Left lobe of liver (tissue), 2 donors: ENCODE data around the gene USP17L13. TPM values are rescaled to one million over a fixed set of nuclear protein-coding genes. Genes with fewer than 3 reads are reported as not detected.
"Not testable (repeated sequence)": the region's sequence is repeated elsewhere in the genome, so short reads cannot be mapped to it uniquely, and the experiment has no call there.

ENCODE experiments used
- ATAC-seq: fragments of 200-7000 bp; cut with Tn5 transposase; one replicate; pipeline ENCODE4 v1.9.1; 2020; ENCODE audit warnings: mild to moderate bottlenecking, moderate library complexity
- DNase-seq: peaks from one replicate; pipeline ENCODE4 v3.0.0-alpha.2; 2020; ENCODE audit warnings: low spot score
- total RNA-seq: library from RNA; stranded (reverse); gene quantifications from one replicate; pipeline ENCODE4 v1.2.1, GENCODE V29; 2021
- donor health status: DM: no; HTN: no; CAD: no; lungs with moderate emphysema.
- donor health status: DM: no; HTN: yes; CAD: no.

The USP17L13 gene, protein sequence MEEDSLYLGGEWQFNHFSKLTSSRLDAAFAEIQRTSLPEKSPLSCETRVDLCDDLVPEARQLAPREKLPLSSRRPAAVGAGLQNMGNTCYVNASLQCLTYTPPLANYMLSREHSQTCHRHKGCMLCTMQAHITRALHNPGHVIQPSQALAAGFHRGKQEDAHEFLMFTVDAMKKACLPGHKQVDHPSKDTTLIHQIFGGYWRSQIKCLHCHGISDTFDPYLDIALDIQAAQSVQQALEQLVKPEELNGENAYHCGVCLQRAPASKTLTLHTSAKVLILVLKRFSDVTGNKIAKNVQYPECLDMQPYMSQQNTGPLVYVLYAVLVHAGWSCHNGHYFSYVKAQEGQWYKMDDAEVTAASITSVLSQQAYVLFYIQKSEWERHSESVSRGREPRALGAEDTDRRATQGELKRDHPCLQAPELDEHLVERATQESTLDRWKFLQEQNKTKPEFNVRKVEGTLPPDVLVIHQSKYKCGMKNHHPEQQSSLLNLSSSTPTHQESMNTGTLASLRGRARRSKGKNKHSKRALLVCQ
- not detected for total RNA-seq

DNA sequence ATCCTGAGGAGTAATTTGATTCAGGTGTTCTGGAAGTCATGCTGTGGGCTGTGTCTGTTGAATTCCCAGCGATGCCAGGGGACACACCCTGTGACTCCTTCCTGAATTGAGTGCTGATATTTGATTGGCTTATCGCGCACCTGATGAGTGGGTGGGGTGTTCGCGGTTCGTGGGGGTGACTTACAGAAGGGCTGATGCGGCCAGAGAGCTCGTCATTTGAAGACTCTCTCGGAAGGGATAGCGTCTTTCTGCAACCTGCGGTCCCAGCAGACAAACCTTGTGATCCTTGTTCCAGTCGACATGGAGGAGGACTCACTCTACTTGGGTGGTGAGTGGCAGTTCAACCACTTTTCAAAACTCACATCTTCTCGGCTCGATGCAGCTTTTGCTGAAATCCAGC is at the start of gene USP17L13:
USP17L13 (plus strand) TSS at position 301 of the 400 bp plus-strand sequence; CDS start at position 301, 0 bp downstream.
- not testable (repeated sequence) for DNase-seq, ATAC-seq

DNA sequence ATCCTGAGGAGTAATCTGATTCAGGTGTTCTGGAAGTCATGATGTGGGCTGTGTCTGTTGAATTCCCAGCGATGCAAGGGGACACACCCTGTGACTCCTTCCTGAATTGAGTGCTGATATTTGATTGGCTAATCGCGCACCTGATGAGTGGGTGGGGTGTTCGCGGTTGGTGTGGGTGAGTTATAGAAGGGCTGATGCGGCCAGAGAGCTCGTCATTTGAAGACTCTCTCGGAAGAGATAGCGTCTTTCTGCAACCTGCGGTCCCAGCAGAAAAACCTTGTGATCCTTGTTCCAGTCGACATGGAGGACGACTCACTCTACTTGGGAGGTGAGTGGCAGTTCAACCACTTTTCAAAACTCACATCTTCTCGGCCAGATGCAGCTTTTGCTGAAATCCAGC is 14.3 kb upstream of the USP17L13 start, which contains the start of gene USP17L10:
USP17L10 (plus strand) TSS at position 301 of the 400 bp plus-strand sequence; CDS start at position 301, 0 bp downstream.
- DNase-seq, ATAC-seq: not testable (repeated sequence)

DNA sequence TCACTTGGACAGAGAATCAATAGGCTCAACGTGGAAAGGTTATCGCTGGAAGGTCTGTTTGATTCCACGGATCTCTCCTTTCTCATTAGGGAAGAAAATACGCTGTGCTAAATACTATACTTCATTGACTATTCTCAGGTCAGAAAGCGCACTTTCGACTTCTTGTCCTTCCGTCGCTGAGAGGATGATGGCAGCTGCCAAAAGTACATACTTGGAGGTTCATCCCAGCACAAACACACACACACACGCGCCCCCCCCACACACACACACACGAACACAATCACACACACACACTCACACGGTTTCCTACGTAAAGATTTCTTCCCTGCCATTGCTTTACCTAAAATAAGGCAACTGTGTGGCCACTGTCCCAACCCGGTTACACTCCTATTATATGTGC is 10.0 kb upstream of the USP17L13 start:
- ATAC-seq, result not testable (repeated sequence)
- peak; percentile 6 for DNase-seq

DNA sequence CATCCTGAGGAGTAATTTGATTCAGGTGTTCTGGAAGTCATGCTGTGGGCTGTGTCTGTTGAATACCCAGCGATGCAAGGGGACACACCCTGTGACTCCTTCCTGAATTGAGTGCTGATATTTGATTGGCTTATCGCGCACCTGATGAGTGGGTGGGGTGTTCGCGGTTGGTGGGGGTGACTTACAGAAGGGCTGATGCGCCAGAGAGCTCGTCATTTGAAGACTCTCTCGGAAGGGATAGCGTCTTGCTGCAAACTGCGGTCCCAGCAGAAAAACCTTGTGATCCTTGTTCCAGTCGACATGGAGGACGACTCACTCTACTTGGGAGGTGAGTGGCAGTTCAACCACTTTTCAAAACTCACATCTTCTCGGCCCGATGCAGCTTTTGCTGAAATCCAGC is 9.6 kb upstream of the USP17L13 start, which contains the start of gene USP17L11:
USP17L11 (plus strand) TSS at position 301 of the 400 bp plus-strand sequence; CDS start at position 301, 0 bp downstream.
- not testable (repeated sequence) for DNase-seq

DNA sequence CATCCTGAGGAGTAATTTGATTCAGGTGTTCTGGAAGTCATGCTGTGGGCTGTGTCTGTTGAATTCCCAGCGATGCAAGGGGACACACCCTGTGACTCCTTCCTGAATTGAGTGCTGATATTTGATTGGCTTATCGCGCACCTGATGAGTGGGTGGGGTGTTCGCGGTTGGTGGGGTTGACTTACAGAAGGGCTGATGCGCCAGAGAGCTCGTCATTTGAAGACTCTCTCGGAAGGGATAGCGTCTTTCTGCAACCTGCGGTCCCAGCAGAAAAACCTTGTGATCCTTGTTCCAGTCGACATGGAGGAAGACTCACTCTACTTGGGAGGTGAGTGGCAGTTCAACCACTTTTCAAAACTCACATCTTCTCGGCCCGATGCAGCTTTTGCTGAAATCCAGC is 4.8 kb upstream of the USP17L13 start, which contains the start of gene USP17L12:
USP17L12 (plus strand) TSS at position 301 of the 400 bp plus-strand sequence; CDS start at position 301, 0 bp downstream.
- not testable (repeated sequence) for DNase-seq, ATAC-seq

More for the DNA sequence above, 9.6 kb upstream of the USP17L13 start, which contains the start of gene USP17L11:
- not testable (repeated sequence) for ATAC-seq

DNA sequence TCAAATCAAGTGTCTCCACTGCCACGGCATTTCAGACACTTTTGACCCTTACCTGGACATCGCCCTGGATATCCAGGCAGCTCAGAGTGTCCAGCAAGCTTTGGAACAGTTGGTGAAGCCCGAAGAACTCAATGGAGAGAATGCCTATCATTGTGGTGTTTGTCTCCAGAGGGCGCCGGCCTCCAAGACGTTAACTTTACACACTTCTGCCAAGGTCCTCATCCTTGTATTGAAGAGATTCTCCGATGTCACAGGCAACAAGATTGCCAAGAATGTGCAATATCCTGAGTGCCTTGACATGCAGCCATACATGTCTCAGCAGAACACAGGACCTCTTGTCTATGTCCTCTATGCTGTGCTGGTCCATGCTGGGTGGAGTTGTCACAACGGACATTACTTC is 5.6 kb downstream of the USP17L13 start:
- not testable (repeated sequence) for ATAC-seq, DNase-seq

DNA sequence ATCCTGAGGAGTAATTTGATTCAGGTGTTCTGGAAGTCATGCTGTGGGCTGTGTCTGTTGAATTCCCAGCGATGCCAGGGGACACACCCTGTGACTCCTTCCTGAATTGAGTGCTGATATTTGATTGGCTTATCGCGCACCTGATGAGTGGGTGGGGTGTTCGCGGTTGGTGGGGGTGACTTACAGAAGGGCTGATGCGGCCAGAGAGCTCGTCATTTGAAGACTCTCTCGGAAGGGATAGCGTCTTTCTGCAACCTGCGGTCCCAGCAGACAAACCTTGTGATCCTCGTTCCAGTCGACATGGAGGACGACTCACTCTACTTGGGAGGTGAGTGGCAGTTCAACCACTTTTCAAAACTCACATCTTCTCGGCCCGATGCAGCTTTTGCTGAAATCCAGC is 9.4 kb downstream of the USP17L13 start, which contains the start of gene USP17L15:
USP17L15 (plus strand) TSS at position 301 of the 400 bp plus-strand sequence; CDS start at position 301, 0 bp downstream.
- DNase-seq, ATAC-seq: not testable (repeated sequence)

DNA sequence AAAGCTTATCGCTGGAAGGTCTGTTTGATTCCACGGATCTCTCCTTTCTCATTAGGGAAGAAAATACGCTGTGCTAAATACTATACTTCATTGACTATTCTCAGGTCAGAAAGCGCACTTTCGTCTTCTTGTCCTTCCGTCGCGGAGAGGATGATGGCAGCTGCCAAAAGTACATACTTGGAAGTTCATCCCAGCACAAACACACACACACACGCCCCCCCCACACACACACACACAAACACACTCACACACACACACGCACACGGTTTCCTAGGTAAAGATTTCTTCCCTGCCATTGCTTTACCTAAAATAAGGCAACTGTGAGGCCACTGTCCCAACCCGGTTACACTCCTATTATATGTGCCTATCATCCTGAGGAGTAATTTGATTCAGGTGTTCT is 13.8 kb downstream of the USP17L13 start:
- ATAC-seq, DNase-seq: not testable (repeated sequence)

DNA sequence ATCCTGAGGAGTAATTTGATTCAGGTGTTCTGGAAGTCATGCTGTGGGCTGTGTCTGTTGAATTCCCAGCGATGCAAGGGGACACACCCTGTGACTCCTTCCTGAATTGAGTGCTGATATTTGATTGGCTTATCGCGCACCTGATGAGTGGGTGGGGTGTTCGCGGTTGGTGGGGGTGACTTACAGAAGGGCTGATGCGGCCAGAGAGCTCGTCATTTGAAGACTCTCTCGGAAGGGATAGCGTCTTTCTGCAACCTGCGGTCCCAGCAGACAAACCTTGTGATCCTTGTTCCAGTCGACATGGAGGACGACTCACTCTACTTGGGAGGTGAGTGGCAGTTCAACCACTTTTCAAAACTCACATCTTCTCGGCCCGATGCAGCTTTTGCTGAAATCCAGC is 18.9 kb downstream of the USP17L13 start, which contains the start of gene USP17L17:
USP17L17 (plus strand) TSS at position 301 of the 400 bp plus-strand sequence; CDS start at position 301, 0 bp downstream.
- ATAC-seq, DNase-seq: not testable (repeated sequence)

DNA sequence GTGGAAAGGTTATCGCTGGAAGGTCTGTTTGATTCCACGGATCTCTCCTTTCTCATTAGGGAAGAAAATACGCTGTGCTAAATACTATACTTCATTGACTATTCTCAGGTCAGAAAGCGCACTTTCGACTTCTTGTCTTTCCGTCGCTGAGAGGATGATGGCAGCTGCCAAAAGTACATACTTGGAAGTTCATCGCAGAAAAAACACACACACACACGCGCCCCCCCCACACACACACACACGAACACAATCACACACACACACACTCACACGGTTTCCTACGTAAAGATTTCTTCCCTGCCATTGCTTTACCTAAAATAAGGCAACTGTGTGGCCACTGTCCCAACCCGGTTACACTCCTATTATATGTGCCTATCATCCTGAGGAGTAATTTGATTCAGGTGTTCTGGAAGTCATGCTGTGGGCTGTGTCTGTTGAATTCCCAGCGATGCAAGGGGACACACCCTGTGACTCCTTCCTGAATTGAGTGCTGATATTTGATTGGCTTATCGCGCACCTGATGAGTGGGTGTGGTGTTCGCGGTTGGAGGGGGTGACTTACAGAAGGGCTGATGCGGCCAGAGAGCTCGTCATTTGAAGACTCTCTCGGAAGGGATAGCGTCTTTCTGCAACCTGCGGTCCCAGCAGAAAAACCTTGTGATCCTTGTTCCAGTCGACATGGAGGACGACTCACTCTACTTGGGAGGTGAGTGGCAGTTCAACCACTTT is 23.4 kb downstream of the USP17L13 start, which contains the start of gene USP17L18:
USP17L18 (plus strand) TSS at position 678 of the 728 bp plus-strand sequence; CDS start at position 678, 0 bp downstream.
- not testable (repeated sequence) for ATAC-seq

DNA sequence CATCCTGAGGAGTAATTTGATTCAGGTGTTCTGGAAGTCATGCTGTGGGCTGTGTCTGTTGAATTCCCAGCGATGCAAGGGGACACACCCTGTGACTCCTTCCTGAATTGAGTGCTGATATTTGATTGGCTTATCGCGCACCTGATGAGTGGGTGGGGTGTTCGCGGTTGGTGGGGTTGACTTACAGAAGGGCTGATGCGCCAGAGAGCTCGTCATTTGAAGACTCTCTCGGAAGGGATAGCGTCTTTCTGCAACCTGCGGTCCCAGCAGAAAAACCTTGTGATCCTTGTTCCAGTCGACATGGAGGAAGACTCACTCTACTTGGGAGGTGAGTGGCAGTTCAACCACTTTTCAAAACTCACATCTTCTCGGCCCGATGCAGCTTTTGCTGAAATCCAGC is 28.4 kb downstream of the USP17L13 start, which contains the start of gene USP17L19:
USP17L19 (plus strand) TSS at position 301 of the 400 bp plus-strand sequence; CDS start at position 301, 0 bp downstream.
- ATAC-seq, DNase-seq: not testable (repeated sequence)

More for the DNA sequence above, 23.4 kb downstream of the USP17L13 start, which contains the start of gene USP17L18:
- DNase-seq, result peak; percentile 47

DNA sequence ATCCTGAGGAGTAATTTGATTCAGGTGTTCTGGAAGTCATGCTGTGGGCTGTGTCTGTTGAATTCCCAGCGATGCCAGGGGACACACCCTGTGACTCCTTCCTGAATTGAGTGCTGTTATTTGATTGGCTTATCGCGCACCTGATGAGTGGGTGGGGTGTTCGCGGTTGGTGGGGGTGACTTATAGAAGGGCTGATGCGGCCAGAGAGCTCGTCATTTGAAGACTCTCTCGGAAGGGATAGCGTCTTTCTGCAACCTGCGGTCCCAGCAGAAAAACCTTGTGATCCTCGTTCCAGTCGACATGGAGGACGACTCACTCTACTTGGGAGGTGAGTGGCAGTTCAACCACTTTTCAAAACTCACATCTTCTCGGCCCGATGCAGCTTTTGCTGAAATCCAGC is 33.1 kb downstream of the USP17L13 start, which contains the start of gene USP17L20:
USP17L20 (plus strand) TSS at position 301 of the 400 bp plus-strand sequence; CDS start at position 301, 0 bp downstream.
- DNase-seq, ATAC-seq: not testable (repeated sequence)

DNA sequence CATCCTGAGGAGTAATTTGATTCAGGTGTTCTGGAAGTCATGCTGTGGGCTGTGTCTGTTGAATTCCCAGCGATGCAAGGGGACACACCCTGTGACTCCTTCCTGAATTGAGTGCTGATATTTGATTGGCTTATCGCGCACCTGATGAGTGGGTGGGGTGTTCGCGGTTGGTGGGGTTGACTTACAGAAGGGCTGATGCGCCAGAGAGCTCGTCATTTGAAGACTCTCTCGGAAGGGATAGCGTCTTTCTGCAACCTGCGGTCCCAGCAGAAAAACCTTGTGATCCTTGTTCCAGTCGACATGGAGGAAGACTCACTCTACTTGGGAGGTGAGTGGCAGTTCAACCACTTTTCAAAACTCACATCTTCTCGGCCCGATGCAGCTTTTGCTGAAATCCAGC is 37.9 kb downstream of the USP17L13 start, which contains the start of gene USP17L21:
USP17L21 (plus strand) TSS at position 301 of the 400 bp plus-strand sequence; CDS start at position 301, 0 bp downstream.
- not testable (repeated sequence) for ATAC-seq, DNase-seq

DNA sequence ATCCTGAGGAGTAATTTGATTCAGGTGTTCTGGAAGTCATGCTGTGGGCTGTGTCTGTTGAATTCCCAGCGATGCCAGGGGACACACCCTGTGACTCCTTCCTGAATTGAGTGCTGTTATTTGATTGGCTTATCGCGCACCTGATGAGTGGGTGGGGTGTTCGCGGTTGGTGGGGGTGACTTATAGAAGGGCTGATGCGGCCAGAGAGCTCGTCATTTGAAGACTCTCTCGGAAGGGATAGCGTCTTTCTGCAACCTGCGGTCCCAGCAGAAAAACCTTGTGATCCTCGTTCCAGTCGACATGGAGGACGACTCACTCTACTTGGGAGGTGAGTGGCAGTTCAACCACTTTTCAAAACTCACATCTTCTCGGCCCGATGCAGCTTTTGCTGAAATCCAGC is 42.6 kb downstream of the USP17L13 start, which contains the start of gene USP17L22:
USP17L22 (plus strand) TSS at position 301 of the 400 bp plus-strand sequence; CDS start at position 301, 0 bp downstream.
- DNase-seq, ATAC-seq: not testable (repeated sequence)

DNA sequence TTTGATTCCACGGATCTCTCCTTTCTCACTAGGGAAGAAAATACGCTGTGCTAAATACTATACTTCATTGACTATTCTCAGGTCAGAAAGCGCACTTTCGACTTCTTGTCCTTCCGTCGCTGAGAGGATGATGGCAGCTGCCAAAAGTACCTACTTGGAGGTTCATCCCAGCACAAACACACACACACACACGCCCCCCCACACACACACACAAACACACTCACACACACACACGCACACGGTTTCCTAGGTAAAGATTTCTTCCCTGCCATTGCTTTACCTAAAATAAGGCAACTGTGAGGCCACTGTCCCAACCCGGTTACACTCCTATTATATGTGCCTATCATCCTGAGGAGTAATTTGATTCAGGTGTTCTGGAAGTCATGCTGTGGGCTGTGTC is 47.0 kb downstream of the USP17L13 start:
- DNase-seq, result peak; percentile 71
- not testable (repeated sequence) for ATAC-seq
